H1 (cell line): ENCODE results near the gene NPL. TPM values are rescaled to one million over a fixed set of nuclear protein-coding genes. Genes with fewer than 3 reads are reported as not detected.

Source experiments
- CTCF ChIA-PET: fragments of 300-600 bp; sonication (Branson Sonifier 250); formaldehyde crosslinking; loops from one replicate; lab custom pipeline; 2021; ENCODE audit not compliant: partially characterized antibody; lab: Charles Lee
- POLR2A ChIA-PET: fragments of 300-600 bp; sonication (Branson Sonifier 250); formaldehyde crosslinking; loops from one replicate; lab custom pipeline; 2021; ENCODE audit warnings: inconsistent platforms; ENCODE audit not compliant: partially characterized antibody; lab: Charles Lee
- DNase-seq, 2 experiments: peaks; one replicate each; pipeline versions ENCODE4 v3.0.0 to v3.0.0-alpha.2; 2010 to 2022; ENCODE audit warnings: low spot score in 2 of 2, low read depth in 1 of 2, mixed read lengths in 1 of 2
- FAIRE-seq: peaks from 2 replicates; lab custom pipeline; 2011; peaks lifted over from hg19 to GRCh38; lab: Jason Lieb, UNC
- H2AFZ ChIP-seq: 2 replicates; pipeline ENCODE4 v1.8.1; 2012; ENCODE audit warnings: low read length, inconsistent platforms
- H2AK5ac ChIP-seq: 2 replicates; pipeline ENCODE4 v1.6.1; 2013; ENCODE audit warnings: low read depth, low read length
- H2BK120ac ChIP-seq: replicated peaks from 2 replicates; pipeline ENCODE3; 2013; ENCODE audit warnings: low read depth, low read length, inconsistent platforms
- H2BK12ac ChIP-seq: 2 replicates; pipeline ENCODE4 v1.6.1; 2013; ENCODE audit warnings: low read depth, low read length
- H2BK15ac ChIP-seq: 2 replicates; pipeline ENCODE4 v1.6.1; 2013; ENCODE audit warnings: low read length
- H2BK20ac ChIP-seq: 2 replicates; pipeline ENCODE4 v1.6.1; 2013; ENCODE audit warnings: low read length
- H2BK5ac ChIP-seq: 2 replicates; pipeline ENCODE4 v1.6.1; 2013; ENCODE audit warnings: low read depth, low read length
- H3K14ac ChIP-seq: 2 replicates; pipeline ENCODE4 v1.6.1; 2013; ENCODE audit warnings: inconsistent platforms; ENCODE audit not compliant: insufficient read length
- H3K18ac ChIP-seq: 2 replicates; pipeline ENCODE4 v1.6.1; 2013; ENCODE audit warnings: low read length; ENCODE audit errors: extremely low read depth
- H3K23ac ChIP-seq: 2 replicates; pipeline ENCODE4 v1.6.1; 2013; ENCODE audit warnings: inconsistent platforms; ENCODE audit not compliant: insufficient read length
- H3K23me2 ChIP-seq: 2 replicates; pipeline ENCODE4 v1.6.1; 2013; ENCODE audit warnings: low read depth, low read length
- H3K27ac ChIP-seq: 2 replicates; pipeline ENCODE4 v1.6.1; 2011; ENCODE audit warnings: low read depth, low read length, inconsistent platforms
- H3K27me3 ChIP-seq, 4 experiments: replicated peaks in 1 of 4; 1 replicate in 1 of 4; 2 replicates in 3 of 4; pipeline versions ENCODE4 v1.6.1 to v1.8.1; 2011 to 2013; ENCODE audit warnings: low read length in 3 of 4, mild to moderate bottlenecking in 3 of 4, inconsistent platforms in 2 of 4, mixed read lengths in 2 of 4, moderate library complexity in 1 of 4; ENCODE audit not compliant: control insufficient read depth in 3 of 4, insufficient read depth in 3 of 4; ENCODE audit errors: extremely low read depth in 1 of 4
- H3K36me3 ChIP-seq, 4 experiments: 2 replicates each; pipeline versions ENCODE4 v1.6.1 to v1.8.1; 2011 to 2013; ENCODE audit warnings: mild to moderate bottlenecking in 4 of 4, low read length in 3 of 4, moderate library complexity in 2 of 4, control low read depth in 1 of 4, inconsistent platforms in 1 of 4; ENCODE audit not compliant: insufficient read depth in 4 of 4, control insufficient read depth in 2 of 4
- H3K4ac ChIP-seq: replicated peaks from 2 replicates; pipeline ENCODE3; 2013; ENCODE audit warnings: low read length, low read depth, mixed read lengths, inconsistent platforms; ENCODE audit not compliant: insufficient read length
- H3K4me1 ChIP-seq, 4 experiments: replicated peaks in 1 of 4; 1 replicate in 1 of 4; 2 replicates in 3 of 4; pipeline versions ENCODE4 v1.6.1 to v1.8.1; 2011 to 2013; ENCODE audit warnings: low read length in 3 of 4, inconsistent platforms in 2 of 4, mixed read lengths in 1 of 4; ENCODE audit not compliant: insufficient read depth in 4 of 4, control insufficient read depth in 3 of 4
- H3K4me2 ChIP-seq, 2 experiments: 2 replicates each; pipeline versions ENCODE4 v1.6.1 to v1.8.1; 2011 to 2013; ENCODE audit warnings: low read depth in 2 of 2, low read length in 2 of 2, control low read depth in 1 of 2, inconsistent platforms in 1 of 2, mild to moderate bottlenecking in 1 of 2; ENCODE audit not compliant: insufficient read depth in 1 of 2
- H3K4me3 ChIP-seq, 4 experiments: fragments of 200-600, 300-600 bp in 1 of 4; sonication (generic), shearing (Covaris generic), sonication (Bioruptor Twin) in 1 of 4; 2 replicates each; pipeline versions ENCODE4 v1.5.1 to v1.8.1; 2011 to 2016; ENCODE audit warnings: low read length in 4 of 4, low read depth in 3 of 4, control low read depth in 2 of 4, inconsistent platforms in 2 of 4, mild to moderate bottlenecking in 2 of 4, mixed read lengths in 1 of 4, moderate library complexity in 1 of 4; ENCODE audit not compliant: insufficient read depth in 2 of 4; ENCODE audit errors: extremely low read depth in 1 of 4
- H3K56ac ChIP-seq: replicated peaks from 2 replicates; pipeline ENCODE3; 2013; ENCODE audit warnings: low read depth, mild to moderate bottlenecking, mixed read lengths, low read length, inconsistent platforms; ENCODE audit not compliant: insufficient read length
- H3K79me1 ChIP-seq: 2 replicates; pipeline ENCODE4 v1.6.1; 2013; ENCODE audit warnings: low read depth, low read length, control low read depth
- H3K79me2 ChIP-seq, 2 experiments: 2 replicates each; pipeline versions ENCODE4 v1.6.1 to v1.8.1; 2012 to 2013; ENCODE audit warnings: low read length in 2 of 2, mild to moderate bottlenecking in 2 of 2, inconsistent platforms in 1 of 2; ENCODE audit not compliant: insufficient read depth in 2 of 2, control insufficient read depth in 1 of 2
- H3K9ac ChIP-seq, 4 experiments: replicated peaks in 1 of 4; 1 replicate in 1 of 4; 2 replicates in 3 of 4; pipeline versions ENCODE4 v1.6.1 to v1.8.1; 2011 to 2013; ENCODE audit warnings: low read depth in 3 of 4, low read length in 3 of 4, control low read depth in 2 of 4, mild to moderate bottlenecking in 2 of 4, moderate library complexity in 2 of 4, inconsistent platforms in 1 of 4; ENCODE audit errors: extremely low read depth in 1 of 4
- H3K9me3 ChIP-seq, 2 experiments: 2 replicates each; pipeline versions ENCODE4 v1.6.1 to v1.8.1; 2012 to 2013; ENCODE audit warnings: mild to moderate bottlenecking in 2 of 2, moderate library complexity in 2 of 2, control low read depth in 1 of 2, inconsistent platforms in 1 of 2, low read depth in 1 of 2, low read length in 1 of 2, mixed read lengths in 1 of 2; ENCODE audit not compliant: insufficient read depth in 2 of 2
- H4K20me1 ChIP-seq, 2 experiments: replicated peaks in 1 of 2; 2 replicates each; pipeline versions ENCODE3 to v1.8.1; 2011 to 2013; ENCODE audit warnings: inconsistent platforms in 2 of 2, low read length in 2 of 2, mild to moderate bottlenecking in 1 of 2; ENCODE audit not compliant: insufficient read depth in 2 of 2, control insufficient read depth in 1 of 2
- H4K5ac ChIP-seq: 2 replicates; pipeline ENCODE4 v1.6.1; 2013; ENCODE audit warnings: low read length, low read depth, mixed read lengths, inconsistent platforms; ENCODE audit not compliant: insufficient read length
- H4K8ac ChIP-seq: 2 replicates; pipeline ENCODE4 v1.8.0; 2013; ENCODE audit warnings: mild to moderate bottlenecking, moderate library complexity, low read length, inconsistent platforms; ENCODE audit not compliant: insufficient read depth; ENCODE audit errors: extremely low read depth
- H4K91ac ChIP-seq: replicated peaks from 2 replicates; pipeline ENCODE3; 2013; ENCODE audit warnings: low read length, mixed read lengths, inconsistent platforms; ENCODE audit not compliant: insufficient read length
- BACH1 ChIP-seq: IDR thresholded peaks from 2 replicates; pipeline ENCODE4 v1.6.1; 2012; ENCODE audit warnings: low read length, improper control_type of control experiment
- CEBPB ChIP-seq: IDR thresholded peaks from 2 replicates; pipeline ENCODE4 v1.6.1; 2012; ENCODE audit warnings: low read depth, low read length
- CTCF ChIP-seq, 3 experiments: IDR thresholded peaks; 1 replicate in 2 of 3; 2 replicates in 1 of 3; pipeline versions ENCODE4 v1.5.1 to v1.6.1; 2011; ENCODE audit warnings: low read length in 3 of 3, mild to moderate bottlenecking in 3 of 3, inconsistent platforms in 2 of 3, low read depth in 1 of 3, moderate library complexity in 1 of 3; ENCODE audit not compliant: insufficient read depth in 1 of 3; ENCODE audit errors: control extremely low read depth in 1 of 3
- FOSL1 ChIP-seq: IDR thresholded peaks from 2 replicates; pipeline ENCODE4 v1.6.1; 2011; ENCODE audit warnings: mild to moderate bottlenecking, low read depth, low read length, moderate library complexity; ENCODE audit not compliant: insufficient read depth
- JUN ChIP-seq: IDR thresholded peaks from 2 replicates; pipeline ENCODE4 v1.6.1; 2011; ENCODE audit warnings: low read depth, mild to moderate bottlenecking, improper control_type of control experiment, low read length
- KDM1A ChIP-seq: fragments of 200-600, 300-600 bp; sonication (generic); IDR thresholded peaks from 2 replicates; pipeline ENCODE4 v1.7.1; 2016; ENCODE audit warnings: mild to moderate bottlenecking, low read length, borderline replicate concordance
- KDM4A ChIP-seq: IDR thresholded peaks from one replicate; pipeline ENCODE4 v1.7.1; 2012; ENCODE audit warnings: low read depth, mild to moderate bottlenecking, moderate library complexity, low read length, inconsistent platforms; ENCODE audit not compliant: severe bottlenecking
- PHF8 ChIP-seq: fragments of 200-600 bp; sonication (generic); conservative IDR thresholded peaks from 2 replicates; pipeline ENCODE4 v1.7.1; 2012; ENCODE audit warnings: low read depth, mild to moderate bottlenecking, inconsistent platforms, low read length, moderate library complexity
- POLR2A ChIP-seq, 2 experiments: IDR thresholded peaks; 1 replicate in 1 of 2; 2 replicates in 1 of 2; pipeline ENCODE4 v1.6.1; 2011; ENCODE audit warnings: low read depth in 2 of 2, low read length in 2 of 2, mild to moderate bottlenecking in 2 of 2; ENCODE audit errors: control extremely low read depth in 1 of 2
- SAP30 ChIP-seq: fragments of 300-600 bp; sonication (generic); IDR thresholded peaks from 2 replicates; pipeline ENCODE4 v1.7.1; 2012; ENCODE audit warnings: low read length, moderate library complexity, mild to moderate bottlenecking, inconsistent platforms; ENCODE audit not compliant: insufficient read depth, insufficient replicate concordance
- SIX5 ChIP-seq: IDR thresholded peaks from 2 replicates; pipeline ENCODE4 v1.6.1; 2011; ENCODE audit warnings: mild to moderate bottlenecking, low read depth, low read length
- TEAD4 ChIP-seq: IDR thresholded peaks from 2 replicates; pipeline ENCODE4 v1.6.1; 2012; ENCODE audit warnings: low read depth, low read length, inconsistent platforms, mixed read lengths
- YY1 ChIP-seq: IDR thresholded peaks from 2 replicates; pipeline ENCODE4 v1.6.1; 2011; ENCODE audit warnings: low read depth, mild to moderate bottlenecking, low read length
- polyA plus RNA-seq, 7 experiments: library from polyadenylated mRNA; depleted of rRNA in 3 of 7; stranded (reverse) in 5 of 7; unstranded in 2 of 7; fragments of >200 nt in 5 of 7; fragments of 200-250 nt in 2 of 7; gene quantifications; 1 replicate in 5 of 7; 2 replicates in 1 of 7; 4 replicates in 1 of 7; pipeline versions ENCODE4 v1.2.1 to v1.2.3, GENCODE V29; 2011 to 2013; ENCODE audit warnings: missing spikeins in 2 of 7, mixed read lengths in 2 of 7
- total RNA-seq: library from RNA; stranded (reverse); fragmentation: NEBNext Ultra II Directional; extraction: Animal tissue kit (Norgen Biotek cat#: 25700); gene quantifications from 2 replicates; pipeline ENCODE4 v1.2.1, GENCODE V29; 2021

NPL gene
- total and polyA plus RNA-seq, 2 of the 8 experiments (the other 6 are each of a cell fraction or from before 2014, with no cell fraction given): 2.2 to 4.4 TPM

GRCh38 chr1:182755632-182756031 lies 33.9 kb upstream of the NPL start:
- Histone ChIP-seq H3K18ac (no peak overlapping the region), H3K27ac (no peak overlapping the region), H3K36me3 (no peaks in the 10 kb centered on the region), H3K23ac (no peak overlapping the region), H3K4me1 (no peaks in the 10 kb centered on the region), H3K4me3 (no peak overlapping the region), H2BK12ac (no peak overlapping the region), H2BK120ac (no peak overlapping the region), H2AFZ (no peak overlapping the region), H2BK20ac (no peak overlapping the region), H2BK15ac (no peak overlapping the region), H4K8ac (no peak overlapping the region), H3K9ac (no peak overlapping the region), H3K27me3 (no peaks in the 10 kb centered on the region), H3K79me2 (no peaks in the 10 kb centered on the region), H4K91ac (no peak overlapping the region), H2BK5ac (no peak overlapping the region), H4K20me1 (no peaks in the 10 kb centered on the region), H2AK5ac (no peak overlapping the region), H3K14ac (no peak overlapping the region), H3K79me1 (no peaks in the 10 kb centered on the region), H3K56ac (no peak overlapping the region), H3K9me3 (no peaks in the 10 kb centered on the region), H4K5ac (no peak overlapping the region), H3K4ac (no peak overlapping the region), H3K23me2 (no peaks in the 10 kb centered on the region), H3K4me2 (no peak overlapping the region)
- POLR2A ChIA-PET: no interaction called here
- CTCF ChIA-PET: interaction anchor here (0.7 to 8.1 kb wide), 4 partner anchors 16 to 155 kb away, joined by 3 to 48 read pairs (median 6); no protein-coding TSS in a partner anchor
- DNase-seq (no peak), FAIRE-seq (no peak)
- TF ChIP-seq JUN: no peak
- no peak for TF ChIP-seq KDM1A
- TF ChIP-seq CEBPB: no peak
- TF ChIP-seq POLR2A (IDR thresholded peaks at IDR 0.05; ENCODE audit: control extremely low read depth in 1 of 2, low read depth in 2 of 2, low read length in 2 of 2): no peak
- TF ChIP-seq KDM4A: no peak
- no peak for TF ChIP-seq BACH1
- no peak for TF ChIP-seq YY1
- TF ChIP-seq TEAD4: no peak
- no peak for TF ChIP-seq CTCF (IDR thresholded peaks at IDR 0.05; ENCODE audit: control extremely low read depth in 1 of 3, insufficient read depth in 1 of 3, low read depth in 1 of 3, low read length in 3 of 3)
- no peak for TF ChIP-seq SAP30
- TF ChIP-seq PHF8: no peak
- no peak for TF ChIP-seq SIX5
- TF ChIP-seq FOSL1: no peak
